Stimulated activated naive CD8-positive, alpha-beta T cell treated with anti-CD3 and anti-CD28 coated beads, Interleukin-15, Interleukin-2, amounts not matched to agents 100 ng/mL and 50 ng/mL, for 24 hours (primary cell): ENCODE results near the gene SCLY.
"Not testable (repeated sequence)": the region's sequence is repeated elsewhere in the genome, so short reads cannot be mapped to it uniquely, and the experiment has no call there.

Source experiments
- H3K27ac Mint-ChIP-seq: one replicate; pipeline ENCODE4 v1.8.0; 2021; ENCODE audit warnings: mild to moderate bottlenecking, mixed read lengths
- H3K27me3 Mint-ChIP-seq: one replicate; pipeline ENCODE4 v1.8.0; 2021; ENCODE audit warnings: mixed read lengths
- H3K36me3 Mint-ChIP-seq: one replicate; pipeline ENCODE4 v1.8.0; 2021; ENCODE audit warnings: low read depth, mixed read lengths
- H3K4me1 Mint-ChIP-seq: one replicate; pipeline ENCODE4 v1.8.0; 2021; ENCODE audit warnings: low read depth, mixed read lengths
- H3K4me3 Mint-ChIP-seq: one replicate; pipeline ENCODE4 v1.8.0; 2021; ENCODE audit warnings: mild to moderate bottlenecking, mixed read lengths
- H3K9me3 Mint-ChIP-seq: one replicate; pipeline ENCODE4 v1.8.0; 2021; ENCODE audit warnings: mixed read lengths

Gene SCLY

DNA sequence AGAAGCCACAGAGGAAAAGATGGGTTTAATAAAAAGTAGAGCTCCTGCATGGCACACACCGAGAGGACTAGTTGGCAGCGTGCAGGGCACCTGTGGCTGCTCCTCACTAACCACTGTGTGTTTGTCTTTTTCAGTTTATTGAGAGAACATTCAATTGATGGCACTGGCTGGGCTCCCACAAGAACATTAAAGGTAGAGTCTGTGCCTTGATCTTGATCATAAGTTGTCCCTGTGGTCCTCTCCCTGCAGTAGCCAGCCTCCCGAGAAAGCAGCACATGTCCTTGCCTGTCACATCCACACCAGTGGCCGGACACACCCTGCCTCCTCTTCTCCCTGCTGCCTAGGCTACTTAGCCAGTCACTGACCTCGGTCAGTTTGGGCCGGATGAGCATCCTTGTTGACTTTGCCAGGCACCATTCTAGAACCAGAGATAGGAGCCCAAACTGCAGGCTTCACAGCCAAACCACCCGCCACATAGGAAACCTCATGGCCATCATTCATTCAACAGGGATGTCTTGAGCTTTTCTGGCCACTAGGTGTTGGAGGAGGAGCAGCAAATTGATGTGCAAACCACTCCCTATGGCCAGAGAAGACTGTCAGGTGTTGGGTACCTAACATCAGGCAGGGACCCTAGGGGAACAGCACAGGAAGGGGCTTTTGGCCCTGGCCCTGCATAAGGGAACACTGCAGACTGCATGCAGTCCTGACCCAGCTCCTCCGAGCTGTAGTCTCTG is 30.2 kb upstream of the SCLY start:
- Mint-ChIP-seq H3K9me3 (no peaks in the 10 kb centered on the region), H3K4me3 (no peak overlapping the region), H3K4me1 (peaks cover 9% of the 10 kb centered on the region), H3K27ac (no peak overlapping the region), H3K27me3 (no peaks in the 10 kb centered on the region), H3K36me3 (peaks cover 63% of the 10 kb centered on the region)

DNA sequence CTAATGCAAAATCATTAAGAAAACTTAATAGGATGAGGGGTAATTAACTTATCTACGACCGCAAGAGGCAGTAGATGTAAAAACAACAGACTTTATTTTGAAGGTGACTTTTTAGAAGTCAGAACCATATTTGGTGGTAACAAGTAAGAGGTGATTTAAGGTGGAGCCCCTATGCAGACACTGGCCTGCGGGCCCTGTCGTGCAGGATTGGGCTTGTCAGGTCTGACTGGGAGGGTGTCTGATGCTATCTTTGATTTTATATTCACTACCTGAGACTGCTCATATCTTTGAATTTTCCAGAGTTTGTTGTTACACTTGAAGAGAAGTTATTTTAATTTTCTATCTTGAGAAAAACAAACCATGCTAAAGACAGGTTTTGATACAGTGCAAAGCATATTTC is 29.1 kb upstream of the SCLY start:
- Mint-ChIP-seq H3K27ac (no peak overlapping the region), H3K36me3 (peaks cover 67% of the 10 kb centered on the region), H3K9me3 (no peaks in the 10 kb centered on the region), H3K4me3 (no peak overlapping the region), H3K27me3 (no peaks in the 10 kb centered on the region), H3K4me1 (peaks cover 6% of the 10 kb centered on the region)

GRCh38 chr2:238032755-238033337 is 28.0 kb upstream of the SCLY start:
- Mint-ChIP-seq H3K9me3 (no peaks in the 10 kb centered on the region), H3K4me1 (no peaks in the 10 kb centered on the region), H3K27ac (no peak overlapping the region), H3K27me3 (no peaks in the 10 kb centered on the region), H3K36me3 (peaks cover 66% of the 10 kb centered on the region), H3K4me3 (no peak overlapping the region)

DNA sequence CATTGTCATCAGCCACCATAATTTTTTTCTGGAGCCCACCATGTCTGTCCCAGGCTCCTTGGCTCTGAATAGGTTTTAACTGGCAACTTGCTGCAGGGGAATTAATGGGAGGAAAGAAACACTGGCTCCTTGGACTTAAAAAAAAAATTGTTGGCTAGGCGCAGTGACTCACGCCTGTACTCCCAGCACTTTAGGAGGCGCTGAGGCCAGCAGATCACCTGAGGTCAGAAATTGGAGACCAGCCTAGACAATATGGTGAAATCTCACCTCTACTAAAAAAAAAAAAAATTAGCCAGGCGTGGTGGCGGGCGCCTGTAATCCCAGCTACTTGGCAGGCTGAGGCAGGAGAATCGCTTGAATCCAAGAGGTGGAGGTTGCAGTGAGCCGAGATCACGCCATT is 26.8 kb upstream of the SCLY start:
- peaks cover 68% of the 10 kb centered on the region for H3K36me3 Mint-ChIP-seq
- H3K27ac Mint-ChIP-seq, H3K4me3 Mint-ChIP-seq, H3K9me3 Mint-ChIP-seq, H3K27me3 Mint-ChIP-seq, H3K4me1 Mint-ChIP-seq: not testable (repeated sequence)

DNA sequence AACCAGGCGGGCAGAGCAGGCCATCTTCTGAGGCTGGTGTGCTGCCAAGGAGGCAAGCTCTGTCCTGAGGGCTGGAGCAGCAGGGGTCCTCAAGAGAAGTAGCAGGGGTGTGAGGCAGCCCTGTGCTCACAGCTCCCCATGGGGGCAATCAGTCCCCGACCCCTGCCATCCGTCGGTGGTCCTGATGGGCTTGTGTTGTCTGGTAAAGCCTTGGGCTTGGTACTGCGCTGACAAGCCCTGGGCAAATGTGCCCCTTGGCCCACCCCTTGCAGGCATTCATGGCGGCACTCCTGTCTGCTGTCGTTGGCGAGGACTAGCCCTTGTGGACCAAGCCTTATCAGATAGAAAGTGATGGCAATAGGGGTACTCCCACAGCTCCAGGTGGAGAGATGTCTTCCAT is 22.6 kb upstream of the SCLY start:
- no peak overlapping the region for H3K27ac Mint-ChIP-seq
- no peak overlapping the region for H3K4me3 Mint-ChIP-seq
- no peaks in the 10 kb centered on the region for H3K27me3 Mint-ChIP-seq
- H3K4me1 Mint-ChIP-seq = no peaks in the 10 kb centered on the region
- H3K9me3 Mint-ChIP-seq = no peaks in the 10 kb centered on the region
- peaks cover 72% of the 10 kb centered on the region for H3K36me3 Mint-ChIP-seq

- Mint-ChIP-seq H3K4me3 (no peak overlapping the region), H3K9me3 (no peaks in the 10 kb centered on the region), H3K36me3 (peaks cover 71% of the 10 kb centered on the region), H3K27ac (no peak overlapping the region), H3K27me3 (no peaks in the 10 kb centered on the region), H3K4me1 (no peaks in the 10 kb centered on the region)
Observed at GRCh38 chr2:238039151-238039550, 21.6 kb upstream of the SCLY start.

DNA sequence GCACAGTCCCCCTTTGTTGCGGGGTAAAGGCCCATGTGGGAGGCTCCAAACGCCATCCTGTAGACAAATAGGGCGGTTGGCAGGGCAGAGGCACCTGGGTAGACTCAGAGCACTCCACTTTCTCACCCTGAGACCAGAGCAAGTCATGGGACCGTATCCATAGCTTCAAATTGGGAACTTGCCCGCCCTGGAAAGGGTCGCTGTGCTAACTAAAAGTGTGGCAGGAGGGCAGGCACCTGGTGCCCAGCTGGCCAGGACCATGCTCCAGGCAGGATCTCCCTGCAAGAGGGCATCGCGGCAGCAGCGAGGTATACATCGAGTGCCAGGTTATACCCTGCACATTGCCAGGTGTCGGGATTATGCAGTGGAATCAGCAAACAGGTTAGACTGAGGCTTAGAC is 20.8 kb upstream of the SCLY start:
- no peaks in the 10 kb centered on the region for H3K27me3 Mint-ChIP-seq
- no peaks in the 10 kb centered on the region for H3K9me3 Mint-ChIP-seq
- H3K36me3 Mint-ChIP-seq = peaks cover 67% of the 10 kb centered on the region
- H3K4me1 Mint-ChIP-seq = no peaks in the 10 kb centered on the region
- no peak overlapping the region for H3K27ac Mint-ChIP-seq
- H3K4me3 Mint-ChIP-seq = no peak overlapping the region

DNA sequence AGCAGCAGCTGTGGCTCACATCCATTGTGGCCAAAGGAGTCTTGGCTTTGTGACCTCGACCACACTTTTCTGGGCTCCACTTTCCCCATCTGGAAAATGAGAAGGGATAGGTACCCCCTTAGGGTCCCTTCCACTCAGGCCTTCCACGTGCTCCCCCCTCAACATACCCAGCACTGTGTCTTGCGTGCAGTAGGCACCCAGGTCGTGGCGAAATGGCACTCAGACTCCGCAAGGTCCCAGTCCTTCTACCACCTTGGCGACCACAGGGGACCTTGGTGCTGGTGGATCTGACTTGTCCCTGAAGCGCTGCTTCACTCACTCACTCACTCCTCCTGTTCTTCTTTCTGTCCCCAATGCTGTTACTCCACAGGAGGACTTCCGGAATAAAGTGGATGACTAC is 19.9 kb upstream of the SCLY start:
- H3K36me3 Mint-ChIP-seq = peaks cover 67% of the 10 kb centered on the region
- H3K27ac Mint-ChIP-seq = no peak overlapping the region
- H3K4me3 Mint-ChIP-seq = no peak overlapping the region
- no peaks in the 10 kb centered on the region for H3K27me3 Mint-ChIP-seq
- H3K9me3 Mint-ChIP-seq = no peaks in the 10 kb centered on the region
- H3K4me1 Mint-ChIP-seq = no peaks in the 10 kb centered on the region

- no peak overlapping the region for H3K27ac Mint-ChIP-seq
- H3K36me3 Mint-ChIP-seq = peaks cover 65% of the 10 kb centered on the region
- H3K4me1 Mint-ChIP-seq = no peaks in the 10 kb centered on the region
Observed at GRCh38 chr2:238042090-238042489, 18.7 kb upstream of the SCLY start.

DNA sequence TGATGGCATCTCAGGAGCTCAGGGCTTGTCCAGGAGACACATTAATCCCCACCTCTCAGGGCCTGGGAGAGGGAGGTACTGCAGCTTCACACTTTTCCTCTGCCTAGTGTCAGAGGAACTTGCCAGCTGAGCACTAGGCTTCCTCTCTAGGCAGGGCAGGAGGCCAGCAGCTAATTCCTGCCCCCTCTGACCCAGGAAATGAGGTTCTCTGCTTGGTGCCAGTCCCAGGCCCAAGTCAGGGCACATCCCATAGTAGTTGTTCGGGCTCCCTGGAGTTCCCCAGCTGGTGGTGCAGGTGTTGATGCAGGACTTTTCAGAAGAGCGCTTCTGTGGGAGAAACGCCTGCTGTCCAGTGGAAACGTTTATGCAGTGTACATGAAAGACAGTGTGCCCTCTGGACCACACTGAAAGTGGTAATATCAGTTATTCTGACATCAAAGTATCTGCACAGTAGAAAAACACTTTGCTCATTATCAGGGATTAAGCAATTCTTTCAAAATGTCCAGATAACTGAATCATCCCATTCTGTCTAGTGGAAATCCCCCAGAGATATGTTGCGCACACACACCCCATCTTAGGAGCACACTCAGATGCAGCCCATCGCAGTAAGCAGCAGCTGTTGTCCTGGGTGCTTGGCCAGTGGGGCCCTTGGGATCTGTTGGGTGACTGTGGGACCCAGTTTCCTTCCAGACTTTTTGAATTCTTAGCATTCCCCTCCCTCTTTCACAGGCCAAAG is 17.8 kb upstream of the SCLY start:
- H3K9me3 Mint-ChIP-seq = peaks cover 10% of the 10 kb centered on the region
- no peak overlapping the region for H3K27ac Mint-ChIP-seq
- H3K4me3 Mint-ChIP-seq = no peak overlapping the region
- no peaks in the 10 kb centered on the region for H3K27me3 Mint-ChIP-seq
- H3K36me3 Mint-ChIP-seq = peaks cover 68% of the 10 kb centered on the region
- H3K4me1 Mint-ChIP-seq = no peaks in the 10 kb centered on the region

More at GRCh38 chr2:238042090-238042489, 18.7 kb upstream of the SCLY start:
- Mint-ChIP-seq H3K27me3 (no peaks in the 10 kb centered on the region), H3K4me3 (no peak overlapping the region), H3K9me3 (peaks cover 3% of the 10 kb centered on the region)

DNA sequence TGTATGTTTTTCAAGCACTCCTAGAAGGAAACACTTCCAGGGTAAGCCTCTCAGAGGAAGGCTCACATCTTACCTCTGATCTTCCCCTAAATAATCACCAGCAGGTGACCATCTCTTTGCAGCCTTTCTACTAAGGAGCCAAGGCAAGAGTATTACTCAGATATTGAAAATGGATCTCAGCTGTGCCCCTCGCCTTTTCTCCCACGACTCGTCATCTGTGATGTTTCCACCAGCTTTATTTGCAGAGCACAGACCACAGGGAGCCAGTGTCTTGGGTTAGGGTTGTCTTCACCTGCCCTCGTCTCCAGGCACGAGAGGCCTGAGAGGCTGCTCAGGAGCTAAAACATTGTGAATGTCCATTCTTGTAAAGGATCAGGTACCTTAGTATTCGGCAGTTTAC is 16.9 kb upstream of the SCLY start:
- H3K36me3 Mint-ChIP-seq = peaks cover 68% of the 10 kb centered on the region
- H3K4me3 Mint-ChIP-seq = no peak overlapping the region
- H3K27ac Mint-ChIP-seq = no peak overlapping the region
- H3K27me3 Mint-ChIP-seq = no peaks in the 10 kb centered on the region
- H3K4me1 Mint-ChIP-seq = no peaks in the 10 kb centered on the region
- H3K9me3 Mint-ChIP-seq = peaks cover 11% of the 10 kb centered on the region

DNA sequence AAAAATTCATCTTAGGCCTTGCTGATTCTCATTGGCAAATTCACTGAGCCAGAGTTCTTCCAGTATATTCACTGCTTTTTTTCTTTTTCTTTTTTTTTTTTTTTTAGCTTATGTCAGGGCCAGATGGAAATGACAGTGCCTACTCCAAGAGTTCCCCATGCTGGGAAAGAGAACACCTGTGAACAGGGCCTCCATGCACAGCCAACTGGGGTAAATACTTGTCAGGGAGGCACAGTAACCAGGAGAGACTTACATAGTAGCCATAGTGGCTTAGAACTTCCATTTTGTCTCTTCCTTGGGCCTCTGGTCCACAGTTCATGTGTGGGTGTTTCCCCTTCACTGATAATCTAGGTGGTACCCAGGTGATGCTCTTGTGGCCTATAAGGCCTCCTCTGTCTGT is 15.2 kb upstream of the SCLY start:
- Mint-ChIP-seq H3K36me3 (peaks cover 62% of the 10 kb centered on the region), H3K4me1 (no peaks in the 10 kb centered on the region), H3K4me3 (no peak overlapping the region), H3K27ac (no peak overlapping the region), H3K9me3 (peaks cover 11% of the 10 kb centered on the region), H3K27me3 (no peaks in the 10 kb centered on the region)

- H3K4me1 Mint-ChIP-seq = no peaks in the 10 kb centered on the region
- peaks cover 11% of the 10 kb centered on the region for H3K9me3 Mint-ChIP-seq
- no peak overlapping the region for H3K27ac Mint-ChIP-seq
- no peak overlapping the region for H3K4me3 Mint-ChIP-seq
- H3K27me3 Mint-ChIP-seq = no peaks in the 10 kb centered on the region
- H3K36me3 Mint-ChIP-seq = peaks cover 50% of the 10 kb centered on the region
Observed at GRCh38 chr2:238046725-238047270, 14.0 kb upstream of the SCLY start.

DNA sequence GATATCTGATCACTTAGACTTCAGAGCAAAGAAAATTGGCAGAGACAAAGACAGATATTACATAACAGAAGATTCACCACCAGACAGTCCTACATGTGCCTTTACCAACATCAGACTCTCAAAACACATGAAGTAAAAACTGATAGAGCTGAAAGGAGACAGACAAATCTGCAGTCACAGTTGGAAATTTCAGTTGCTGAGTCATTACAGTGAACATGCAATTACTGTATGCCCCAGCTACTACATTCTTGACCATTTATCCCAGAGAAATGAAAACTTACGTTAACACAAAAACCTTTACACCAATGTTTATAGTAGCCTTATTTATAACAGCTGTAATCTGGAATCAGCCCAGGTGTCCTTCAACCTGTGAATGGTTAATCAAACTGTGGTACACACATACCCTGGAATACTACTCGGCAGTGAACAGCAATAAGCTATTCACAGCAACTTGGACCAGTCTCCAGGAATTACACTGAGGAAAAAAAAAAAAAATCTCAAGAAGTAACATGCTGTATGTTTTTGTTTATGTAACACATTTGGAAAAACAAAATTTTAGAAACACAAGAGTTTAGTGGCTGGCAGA is 7.5 kb upstream of the SCLY start:
- Mint-ChIP-seq H3K36me3 (peaks cover 6% of the 10 kb centered on the region), H3K27ac (no peak overlapping the region), H3K4me1 (peaks cover 3% of the 10 kb centered on the region), H3K9me3 (no peaks in the 10 kb centered on the region), H3K27me3 (peaks cover 32% of the 10 kb centered on the region), H3K4me3 (no peak overlapping the region)

GRCh38 chr2:238055841-238056240 is 5.0 kb upstream of the SCLY start:
- peaks cover 5% of the 10 kb centered on the region for H3K36me3 Mint-ChIP-seq
- H3K27me3 Mint-ChIP-seq = peaks cover 32% of the 10 kb centered on the region
- peaks cover 16% of the 10 kb centered on the region for H3K4me1 Mint-ChIP-seq
- no peak overlapping the region for H3K27ac Mint-ChIP-seq
- no peak overlapping the region for H3K4me3 Mint-ChIP-seq
- peaks cover 5% of the 10 kb centered on the region for H3K9me3 Mint-ChIP-seq
